ENCODE measurements around the gene TACC2.

GRCh38 chr10:122276611-122277208, 287.7 kb downstream of the TACC2 start:
- TF ChIP-seq, protein P1, sequence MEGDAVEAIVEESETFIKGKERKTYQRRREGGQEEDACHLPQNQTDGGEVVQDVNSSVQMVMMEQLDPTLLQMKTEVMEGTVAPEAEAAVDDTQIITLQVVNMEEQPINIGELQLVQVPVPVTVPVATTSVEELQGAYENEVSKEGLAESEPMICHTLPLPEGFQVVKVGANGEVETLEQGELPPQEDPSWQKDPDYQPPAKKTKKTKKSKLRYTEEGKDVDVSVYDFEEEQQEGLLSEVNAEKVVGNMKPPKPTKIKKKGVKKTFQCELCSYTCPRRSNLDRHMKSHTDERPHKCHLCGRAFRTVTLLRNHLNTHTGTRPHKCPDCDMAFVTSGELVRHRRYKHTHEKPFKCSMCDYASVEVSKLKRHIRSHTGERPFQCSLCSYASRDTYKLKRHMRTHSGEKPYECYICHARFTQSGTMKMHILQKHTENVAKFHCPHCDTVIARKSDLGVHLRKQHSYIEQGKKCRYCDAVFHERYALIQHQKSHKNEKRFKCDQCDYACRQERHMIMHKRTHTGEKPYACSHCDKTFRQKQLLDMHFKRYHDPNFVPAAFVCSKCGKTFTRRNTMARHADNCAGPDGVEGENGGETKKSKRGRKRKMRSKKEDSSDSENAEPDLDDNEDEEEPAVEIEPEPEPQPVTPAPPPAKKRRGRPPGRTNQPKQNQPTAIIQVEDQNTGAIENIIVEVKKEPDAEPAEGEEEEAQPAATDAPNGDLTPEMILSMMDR (IDR thresholded peaks at IDR 0.05): no peak
- TF ChIP-seq POLR2A (IDR thresholded peaks at IDR 0.05): no peak

Measured in lower leg skin (tissue), 3 donors.